Trophoblast cell (in vitro differentiated cells and primary cell): ENCODE results near the gene TUBGCP5.

Experiments used
- DNase-seq, 2 donors: peaks; one replicate each; pipeline ENCODE4 v3.0.0-alpha.2; 2016
- H2AFZ ChIP-seq: 2 replicates; pipeline ENCODE4 v1.6.1; 2013; ENCODE audit warnings: low read length, moderate library complexity, mild to moderate bottlenecking; ENCODE audit not compliant: insufficient read depth, poor library complexity
- H2AK5ac ChIP-seq: 2 replicates; pipeline ENCODE4 v1.6.1; 2013; ENCODE audit warnings: mild to moderate bottlenecking, low read length
- H2BK120ac ChIP-seq: 2 replicates; pipeline ENCODE4 v1.6.1; 2013; ENCODE audit warnings: low read length, mild to moderate bottlenecking, moderate library complexity; ENCODE audit not compliant: insufficient read depth, poor library complexity
- H2BK12ac ChIP-seq: 2 replicates; pipeline ENCODE4 v1.6.1; 2013; ENCODE audit warnings: mild to moderate bottlenecking, low read length, moderate library complexity
- H2BK5ac ChIP-seq: 2 replicates; pipeline ENCODE4 v1.6.1; 2013; ENCODE audit warnings: low read length, low read depth, moderate library complexity, mild to moderate bottlenecking; ENCODE audit not compliant: poor library complexity
- H3K14ac ChIP-seq: 2 replicates; pipeline ENCODE4 v1.6.1; 2013; ENCODE audit warnings: mild to moderate bottlenecking, low read length
- H3K18ac ChIP-seq: 2 replicates; pipeline ENCODE4 v1.6.1; 2013; ENCODE audit warnings: mild to moderate bottlenecking, low read length
- H3K23ac ChIP-seq: 2 replicates; pipeline ENCODE4 v1.6.1; 2013; ENCODE audit warnings: low read length
- H3K27ac ChIP-seq: 2 replicates; pipeline ENCODE4 v1.5.1; 2013; ENCODE audit warnings: low read depth, mild to moderate bottlenecking, inconsistent platforms, low read length, moderate library complexity
- H3K27me3 ChIP-seq: 2 replicates; pipeline ENCODE4 v1.6.1; 2013; ENCODE audit warnings: inconsistent platforms, mild to moderate bottlenecking, low read length, moderate library complexity; ENCODE audit not compliant: insufficient read depth
- H3K36me3 ChIP-seq, 2 experiments: 1 replicate in 1 of 2; 2 replicates in 1 of 2; pipeline ENCODE4 v1.6.1; 2013; ENCODE audit warnings: low read length in 2 of 2, mild to moderate bottlenecking in 2 of 2, moderate library complexity in 1 of 2; ENCODE audit not compliant: insufficient read depth in 2 of 2, control insufficient read depth in 1 of 2
- H3K4ac ChIP-seq: 2 replicates; pipeline ENCODE4 v1.6.1; 2013; ENCODE audit warnings: low read depth, mild to moderate bottlenecking, low read length, moderate library complexity
- H3K4me1 ChIP-seq, 2 experiments: 1 replicate in 1 of 2; 2 replicates in 1 of 2; pipeline ENCODE4 v1.6.1; 2013; ENCODE audit warnings: low read length in 2 of 2, mild to moderate bottlenecking in 2 of 2, moderate library complexity in 1 of 2; ENCODE audit not compliant: insufficient read depth in 2 of 2, control insufficient read depth in 1 of 2
- H3K4me2 ChIP-seq: 2 replicates; pipeline ENCODE4 v1.6.1; 2013; ENCODE audit warnings: inconsistent platforms, mild to moderate bottlenecking, low read length, moderate library complexity
- H3K4me3 ChIP-seq: 2 replicates; pipeline ENCODE4 v1.5.1; 2013; ENCODE audit warnings: mild to moderate bottlenecking, low read depth, low read length, inconsistent platforms
- H3K79me1 ChIP-seq: one replicate; pipeline ENCODE4 v1.6.1; 2013; ENCODE audit warnings: low read length
- H3K79me2 ChIP-seq: 2 replicates; pipeline ENCODE4 v1.6.1; 2013; ENCODE audit warnings: low read length, mild to moderate bottlenecking; ENCODE audit not compliant: control insufficient read depth, insufficient read depth, poor library complexity
- H3K9ac ChIP-seq: 2 replicates; pipeline ENCODE4 v1.6.1; 2013; ENCODE audit warnings: mild to moderate bottlenecking, low read length
- H3K9me3 ChIP-seq: 2 replicates; pipeline ENCODE4 v1.6.1; 2013; ENCODE audit warnings: low read depth, mild to moderate bottlenecking, control low read depth, inconsistent platforms, low read length; ENCODE audit not compliant: insufficient read depth
- H4K12ac ChIP-seq: 2 replicates; pipeline ENCODE4 v1.6.1; 2013; ENCODE audit warnings: low read depth, mild to moderate bottlenecking, low read length, moderate library complexity
- H4K8ac ChIP-seq: 2 replicates; pipeline ENCODE4 v1.6.1; 2013; ENCODE audit warnings: low read depth, mild to moderate bottlenecking, low read length, moderate library complexity
- H4K91ac ChIP-seq: one replicate; pipeline ENCODE4 v1.6.1; 2013; ENCODE audit warnings: low read depth, mild to moderate bottlenecking, low read length, moderate library complexity
- WGBS: extraction: QIAGEN DNeasy Blood & Tissue Kit; methylation state at CpG from one replicate; pipeline ENCODE4 v1.1.7; 2013; ENCODE audit warnings: missing lambda C conversion rate; ENCODE audit not compliant: insufficient read length, insufficient coverage; ENCODE audit errors: extremely low coverage; 5-methylcytosine and 5-hydroxymethylcytosine counted together

Gene TUBGCP5

GRCh38 chr15:22954326-22954725, 85.0 kb downstream of the TUBGCP5 start:
- no peak overlapping the region for H2BK5ac ChIP-seq
- H4K12ac ChIP-seq = no peak overlapping the region
- H3K79me2 ChIP-seq = peaks cover 37% of the 10 kb centered on the region
- no peak overlapping the region for H3K4me2 ChIP-seq
- no peak overlapping the region for H3K9ac ChIP-seq
- no peaks in the 10 kb centered on the region for H3K79me1 ChIP-seq
- H2AK5ac ChIP-seq = no peak overlapping the region
- H3K4ac ChIP-seq = peak overlapping the region; percentile 3
- H2BK120ac ChIP-seq = no peak overlapping the region
- H3K18ac ChIP-seq = no peak overlapping the region
- no peak overlapping the region for H4K8ac ChIP-seq
- WGBS = no CpG with 5 or more reads among the region's 12 CpGs
- no peak overlapping the region for H3K23ac ChIP-seq
- no peaks in the 10 kb centered on the region for H3K27me3 ChIP-seq
- H3K36me3 ChIP-seq = peaks cover 2 to 5% of the 10 kb centered on the region in 2 experiments
- H4K91ac ChIP-seq = no peak overlapping the region
- no peak for DNase-seq
- H3K27ac ChIP-seq = no peak overlapping the region
- H3K4me3 ChIP-seq = no peak overlapping the region
- H3K9me3 ChIP-seq = no peaks in the 10 kb centered on the region
- H3K14ac ChIP-seq = no peak overlapping the region
- no peak overlapping the region for H2BK12ac ChIP-seq
- no peak overlapping the region for H2AFZ ChIP-seq
- peaks cover 4 to 6% of the 10 kb centered on the region in 2 experiments for H3K4me1 ChIP-seq

GRCh38 chr15:22952796-22953579, 86.4 kb downstream of the TUBGCP5 start:
- Histone ChIP-seq H2BK120ac (no peak overlapping the region), H3K9me3 (no peaks in the 10 kb centered on the region), H3K14ac (no peak overlapping the region), H3K4me1 (peaks cover 5 to 6% of the 10 kb centered on the region in 2 experiments), H4K8ac (no peak overlapping the region), H3K79me2 (peaks cover 36% of the 10 kb centered on the region), H4K12ac (no peak overlapping the region), H3K18ac (peak overlapping the region; percentile 19), H4K91ac (no peak overlapping the region), H3K27ac (no peak overlapping the region), H3K23ac (no peak overlapping the region), H3K4me3 (no peak overlapping the region), H2BK5ac (no peak overlapping the region), H3K4ac (peak overlapping the region; percentile 78), H2BK12ac (no peak overlapping the region), H3K36me3 (peaks cover 2 to 5% of the 10 kb centered on the region in 2 experiments), H3K9ac (no peak overlapping the region), H2AFZ (no peak overlapping the region), H3K27me3 (no peaks in the 10 kb centered on the region), H2AK5ac (no peak overlapping the region), H3K79me1 (no peaks in the 10 kb centered on the region), H3K4me2 (no peak overlapping the region)
- no CpG with 5 or more reads among the region's 21 CpGs for WGBS
- DNase-seq = no peak

GRCh38 chr15:22951381-22952280, 87.7 kb downstream of the TUBGCP5 start:
- Histone ChIP-seq H3K79me2 (peaks cover 40% of the 10 kb centered on the region), H4K91ac (peak overlapping the region; percentile 36), H3K4me3 (peak overlapping the region; percentile 41), H3K4me2 (no peak overlapping the region), H4K12ac (no peak overlapping the region), H3K4me1 (peaks cover 5 to 6% of the 10 kb centered on the region in 2 experiments), H3K27ac (no peak overlapping the region), H4K8ac (peak overlapping the region; percentile 17), H2BK120ac (no peak overlapping the region), H2BK5ac (no peak overlapping the region), H3K4ac (peak overlapping the region; percentile 57), H3K23ac (no peak overlapping the region), H3K27me3 (no peaks in the 10 kb centered on the region), H3K9ac (no peak overlapping the region), H3K36me3 (peaks cover 2 to 8% of the 10 kb centered on the region in 2 experiments), H3K9me3 (no peaks in the 10 kb centered on the region), H2AK5ac (no peak overlapping the region), H3K14ac (no peak overlapping the region), H2AFZ (no peak overlapping the region), H3K79me1 (no peaks in the 10 kb centered on the region), H2BK12ac (no peak overlapping the region), H3K18ac (peak overlapping the region; percentile 50)
- DNase-seq = no peak
- WGBS = no CpG with 5 or more reads among the region's 39 CpGs

- Histone ChIP-seq H3K4me1 (peaks cover 5 to 6% of the 10 kb centered on the region in 2 experiments), H3K14ac (no peak overlapping the region), H4K12ac (no peak overlapping the region), H3K9me3 (no peaks in the 10 kb centered on the region), H4K91ac (no peak overlapping the region), H3K9ac (no peak overlapping the region), H3K4me2 (no peak overlapping the region), H3K27ac (no peak overlapping the region), H3K79me2 (peaks cover 40% of the 10 kb centered on the region), H2BK5ac (no peak overlapping the region), H4K8ac (no peak overlapping the region), H2AK5ac (no peak overlapping the region), H2BK120ac (no peak overlapping the region), H3K36me3 (peaks cover 2 to 8% of the 10 kb centered on the region in 2 experiments), H3K27me3 (no peaks in the 10 kb centered on the region), H3K79me1 (no peaks in the 10 kb centered on the region), H3K4ac (peak overlapping the region; percentile 57), H3K18ac (peak overlapping the region; percentile 17), H3K4me3 (no peak overlapping the region), H3K23ac (no peak overlapping the region), H2BK12ac (no peak overlapping the region), H2AFZ (no peak overlapping the region)
- DNase-seq = no peak
- WGBS = no CpG with 5 or more reads among the region's 16 CpGs
These were observed 88.4 kb downstream of the TUBGCP5 start for GRCh38 chr15:22951031-22951380.
